ENCODE measurements around the gene G6PC3.
A peak's percentile ranks its signal among the peaks of the same experiment; 100 is the strongest.

Gene G6PC3

GRCh38 chr17:44065668-44066203 lies 4.8 kb upstream of the G6PC3 start:
- peak overlapping the region; percentile 92 to 98 (median 93) for H3K27ac Mint-ChIP-seq
- H3K36me3 Mint-ChIP-seq (ENCODE audit: low read depth), result peaks cover 24% of the 10 kb centered on the region
- H3K9me3 Mint-ChIP-seq, result no peaks in the 10 kb centered on the region
- peak overlapping the region; percentile 92 to 95 (median 94) for H3K4me3 Mint-ChIP-seq
- TF ChIP-seq CTCF (IDR thresholded peaks at IDR 0.05; ENCODE audit: unreplicated experiment in 3 of 3), result no peak
- no peaks in the 10 kb centered on the region for H3K27me3 Mint-ChIP-seq (ENCODE audit: low read depth)
- H3K4me1 Mint-ChIP-seq, result peaks cover 42% of the 10 kb centered on the region

GRCh38 chr17:44066204-44066930 lies 4.2 kb upstream of the G6PC3 start, which contains the start of gene LSM12:
Gene LSM12, minus strand, starts transcription at chr17:44066671. Its CDS starts 84 bp downstream, at chr17:44066587.
- Mint-ChIP-seq H3K27me3 (ENCODE audit: low read depth) (no peaks in the 10 kb centered on the region), H3K9me3 (no peaks in the 10 kb centered on the region), H3K4me1 (peaks cover 47% of the 10 kb centered on the region), H3K36me3 (ENCODE audit: low read depth) (peaks cover 20% of the 10 kb centered on the region), H3K4me3 (peak within 1 kb of the TSS; percentile 92 to 95 (median 94)), H3K27ac (peak within 1 kb of the TSS; percentile 92 to 99 (median 98))
- TF ChIP-seq CTCF (IDR thresholded peaks at IDR 0.05; ENCODE audit: unreplicated experiment in 3 of 3), result no peak

- peaks cover 52% of the 10 kb centered on the region for H3K4me1 Mint-ChIP-seq
- H3K9me3 Mint-ChIP-seq, result no peaks in the 10 kb centered on the region
- H3K4me3 Mint-ChIP-seq, result peak overlapping the region; percentile 92 to 95 (median 94)
- H3K27ac Mint-ChIP-seq, result peak overlapping the region; percentile 92 to 99 (median 98)
- H3K36me3 Mint-ChIP-seq (ENCODE audit: low read depth), result peaks cover 11% of the 10 kb centered on the region
- no peak for TF ChIP-seq CTCF (IDR thresholded peaks at IDR 0.05; ENCODE audit: unreplicated experiment in 3 of 3)
- no peaks in the 10 kb centered on the region for H3K27me3 Mint-ChIP-seq (ENCODE audit: low read depth)
These were observed 3.0 kb upstream of the G6PC3 start for GRCh38 chr17:44067545-44067940.

- Mint-ChIP-seq H3K27ac (peak overlapping the region; percentile 91 to 99 (median 98)), H3K27me3 (ENCODE audit: low read depth) (no peaks in the 10 kb centered on the region), H3K9me3 (no peaks in the 10 kb centered on the region), H3K4me1 (peaks cover 46% of the 10 kb centered on the region), H3K4me3 (peak overlapping the region; percentile 96 to 98 (median 97)), H3K36me3 (ENCODE audit: low read depth) (peaks cover 5% of the 10 kb centered on the region)
- no peak for TF ChIP-seq CTCF (IDR thresholded peaks at IDR 0.05; ENCODE audit: unreplicated experiment in 3 of 3)
These were observed 521 bp upstream of the G6PC3 start for GRCh38 chr17:44069974-44070454.

- Mint-ChIP-seq H3K27ac (peak overlapping the region; percentile 91 to 99 (median 98)), H3K27me3 (ENCODE audit: low read depth) (no peaks in the 10 kb centered on the region), H3K9me3 (no peaks in the 10 kb centered on the region), H3K36me3 (ENCODE audit: low read depth) (peaks cover 14% of the 10 kb centered on the region), H3K4me3 (peak overlapping the region; percentile 96 to 98 (median 97)), H3K4me1 (peaks cover 38% of the 10 kb centered on the region)
- no peak for TF ChIP-seq CTCF (IDR thresholded peaks at IDR 0.05; ENCODE audit: unreplicated experiment in 3 of 3)
These were observed 624 bp downstream of the G6PC3 start for GRCh38 chr17:44071198-44071520.
